HG03196 (cell line): ENCODE data around the gene EFCAB11.

Source experiments
- ATAC-seq: cut with Tn5 transposase; IDR thresholded peaks from one replicate; pipeline ENCODE4 v1.9.1; 2021; ENCODE audit not compliant: unreplicated experiment

EFCAB11 gene

GRCh38 chr14:89773644-89774316 lies 180.8 kb downstream of the EFCAB11 start:
- peak; percentile 85 for ATAC-seq

GRCh38 chr14:89773151-89773550 lies 181.4 kb downstream of the EFCAB11 start:
- ATAC-seq = peak; percentile 24

- ATAC-seq = no peak
Measured at GRCh38 chr14:89771251-89771650, 183.3 kb downstream of the EFCAB11 start.

- peak; percentile 72 for ATAC-seq
Measured at GRCh38 chr14:89767861-89768268, 186.7 kb downstream of the EFCAB11 start.

GRCh38 chr14:89767131-89767530 lies 187.4 kb downstream of the EFCAB11 start:
- ATAC-seq = no peak

- ATAC-seq = no peak
Measured at GRCh38 chr14:89765346-89765745, 189.2 kb downstream of the EFCAB11 start.

GRCh38 chr14:89760086-89760485 lies 194.4 kb downstream of the EFCAB11 start:
- ATAC-seq = no peak

- ATAC-seq = no peak
Measured at GRCh38 chr14:89757313-89757939, 197.1 kb downstream of the EFCAB11 start.

- ATAC-seq = no peak
Measured at GRCh38 chr14:89755816-89756215, 198.7 kb downstream of the EFCAB11 start.

- ATAC-seq = no peak
Measured at GRCh38 chr14:89753828-89754412, 200.6 kb downstream of the EFCAB11 start.

- ATAC-seq = no peak
Measured at GRCh38 chr14:89750908-89751392, 203.6 kb downstream of the EFCAB11 start.

- ATAC-seq = no peak
Measured at GRCh38 chr14:89750281-89750755, 204.2 kb downstream of the EFCAB11 start.

- no peak for ATAC-seq
Measured at GRCh38 chr14:89748004-89748403, 206.5 kb downstream of the EFCAB11 start.

GRCh38 chr14:89747126-89747525 lies 207.4 kb downstream of the EFCAB11 start:
- ATAC-seq = no peak

- ATAC-seq = no peak
Measured at GRCh38 chr14:89746654-89747053, 207.9 kb downstream of the EFCAB11 start.

GRCh38 chr14:89746135-89746534 lies 208.4 kb downstream of the EFCAB11 start:
- ATAC-seq = no peak
